Measurements from ENCODE around the gene TAC1.

GRCh38 chr7:97735075-97735474 lies 3.2 kb downstream of the TAC1 start:
- TF ChIP-seq EZH2 (IDR thresholded peaks at IDR 0.05; ENCODE audit: insufficient read depth, poor library complexity, severe bottlenecking): no peak
- no peak for TF ChIP-seq EZH2phosphoT487 (IDR thresholded peaks at IDR 0.05; ENCODE audit: insufficient read depth, low read depth)
